CD8-positive, alpha-beta memory T cell (primary cell): Measurements from ENCODE around the gene NKD2. TPM values are rescaled to one million over a fixed set of nuclear protein-coding genes. Genes with fewer than 3 reads are reported as not detected.

ENCODE experiments used
- CTCF ChIA-PET: fragments of 350-600 bp; sonication (Branson Sonifier 250); formaldehyde crosslinking; loops from one replicate; lab custom pipeline; 2021; ENCODE audit warnings: antibody characterized with exemption; lab: Charles Lee
- POLR2A ChIA-PET: fragments of 350-600 bp; sonication (Branson Sonifier 250); formaldehyde crosslinking; loops from one replicate; lab custom pipeline; 2021; ENCODE audit warnings: antibody characterized with exemption; lab: Charles Lee
- DNase-seq, 5 donors: peaks; one replicate each; pipeline versions ENCODE4 v3.0.0 to v3.0.0-alpha.2; 2020 to 2022; ENCODE audit warnings: mixed read lengths in 1 of 5
- H3K27ac ChIP-seq: one replicate; pipeline ENCODE4 v1.7.0; 2013; ENCODE audit warnings: low read depth, mild to moderate bottlenecking, low read length, moderate library complexity
- H3K27me3 ChIP-seq: 2 replicates; pipeline ENCODE4 v1.7.0; 2013; ENCODE audit warnings: low read length, mild to moderate bottlenecking; ENCODE audit not compliant: insufficient read depth, poor library complexity, severe bottlenecking
- H3K36me3 ChIP-seq: 2 replicates; pipeline ENCODE4 v1.7.0; 2013; ENCODE audit warnings: mild to moderate bottlenecking, low read length, moderate library complexity; ENCODE audit not compliant: insufficient read depth
- H3K4me1 ChIP-seq: 2 replicates; pipeline ENCODE4 v1.7.0; 2013; ENCODE audit warnings: mild to moderate bottlenecking, low read length, moderate library complexity; ENCODE audit not compliant: insufficient read depth
- H3K4me3 ChIP-seq: 2 replicates; pipeline ENCODE4 v1.7.0; 2013; ENCODE audit warnings: mild to moderate bottlenecking, low read length
- H3K9me3 ChIP-seq: 2 replicates; pipeline ENCODE4 v1.7.0; 2013; ENCODE audit warnings: mild to moderate bottlenecking, low read length
- H3K27ac Mint-ChIP-seq, 8 donors: one replicate each; pipeline ENCODE4 v1.8.0; 2020 to 2021; ENCODE audit warnings: mixed read lengths in 8 of 8, mild to moderate bottlenecking in 6 of 8, inconsistent platforms in 3 of 8, moderate library complexity in 3 of 8
- H3K27me3 Mint-ChIP-seq, 2 donors: one replicate each; pipeline ENCODE4 v1.8.0; 2020 to 2021; ENCODE audit warnings: mixed read lengths in 2 of 2, mild to moderate bottlenecking in 1 of 2, moderate library complexity in 1 of 2
- H3K36me3 Mint-ChIP-seq, 3 donors: one replicate each; pipeline ENCODE4 v1.8.0; 2020 to 2021; ENCODE audit warnings: mixed read lengths in 3 of 3, inconsistent platforms in 1 of 3, mild to moderate bottlenecking in 1 of 3
- H3K4me1 Mint-ChIP-seq, 3 donors: one replicate each; pipeline ENCODE4 v1.8.0; 2020 to 2021; ENCODE audit warnings: mixed read lengths in 3 of 3, inconsistent platforms in 1 of 3, mild to moderate bottlenecking in 1 of 3
- H3K4me3 Mint-ChIP-seq, 7 donors: one replicate each; pipeline ENCODE4 v1.8.0; 2020 to 2021; ENCODE audit warnings: mixed read lengths in 7 of 7, mild to moderate bottlenecking in 6 of 7, moderate library complexity in 4 of 7, inconsistent platforms in 2 of 7
- H3K9me3 Mint-ChIP-seq, 5 donors: one replicate each; pipeline ENCODE4 v1.8.0; 2020 to 2022; ENCODE audit warnings: mixed read lengths in 5 of 5, mild to moderate bottlenecking in 3 of 5, moderate library complexity in 2 of 5, inconsistent platforms in 1 of 5
- polyA plus RNA-seq: library from polyadenylated mRNA; unstranded; fragments of 300-500 nt; fragmentation: Illumina TruSeq; gene quantifications from one replicate; pipeline ENCODE4 v1.2.3, GENCODE V29; 2021
- total RNA-seq, 2 experiments: library from RNA; stranded (reverse); gene quantifications; one replicate each; pipeline ENCODE4 v1.2.3, GENCODE V29; 2021

NKD2 gene
- total and polyA plus RNA-seq, 3 experiments from 2014 or later, result 0.20 to 0.48 TPM; not detected in 1

DNA sequence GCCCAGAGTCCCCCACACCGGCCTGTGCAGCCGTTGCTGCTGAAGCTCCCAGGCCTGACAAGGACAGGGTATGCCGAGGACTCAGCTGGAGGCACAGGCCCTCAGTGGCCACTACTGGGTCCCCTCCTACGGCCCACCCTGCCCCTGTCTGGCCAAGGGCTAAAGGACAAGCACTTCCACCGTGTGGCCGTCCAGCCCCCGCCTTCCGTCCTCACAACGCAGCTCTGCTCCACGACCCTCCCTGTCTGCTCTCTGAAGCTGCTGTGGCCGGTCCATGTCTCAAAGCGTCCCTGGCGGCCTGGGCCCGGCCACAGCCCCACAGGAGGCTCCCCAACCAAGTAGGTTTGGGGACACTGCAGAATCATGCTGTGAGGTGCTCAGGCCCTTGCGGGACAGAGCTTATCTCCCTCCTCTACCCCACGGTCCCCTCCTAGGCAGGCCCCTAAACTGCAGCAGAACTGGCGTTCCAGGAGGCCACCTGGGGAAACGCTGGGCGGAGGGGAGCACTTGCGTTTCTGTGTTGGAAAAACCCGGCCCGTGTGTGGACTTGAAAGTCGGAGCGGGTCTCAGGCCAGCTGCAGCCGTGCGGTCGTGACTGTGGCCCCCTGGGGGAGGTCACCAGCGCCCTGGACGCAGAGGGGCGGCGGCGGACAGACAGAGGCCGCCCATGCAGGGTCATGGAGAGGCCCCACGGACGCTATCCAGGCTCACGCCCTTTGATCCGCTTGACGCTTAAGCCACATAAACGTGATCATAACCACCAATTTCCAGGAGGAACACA, 45.6 kb downstream of the NKD2 start:
- H3K4me3 Mint-ChIP-seq, result no peak overlapping the region

GRCh38 chr5:1054799-1055775, 46.5 kb downstream of the NKD2 start:
- no peaks in the 10 kb centered on the region for H3K36me3 ChIP-seq
- Mint-ChIP-seq H3K27ac (no peak overlapping the region), H3K36me3 (peaks cover 0 to 14% (median 0%) of the 10 kb centered on the region in 3 donors), H3K4me1 (no peaks in the 10 kb centered on the region), H3K27me3 (no peaks in the 10 kb centered on the region), H3K4me3 (no peak overlapping the region), H3K9me3 (no peaks in the 10 kb centered on the region)
- POLR2A ChIA-PET, result no interaction called here
- H3K9me3 ChIP-seq, result no peaks in the 10 kb centered on the region
- no peaks in the 10 kb centered on the region for H3K27me3 ChIP-seq
- no peak for DNase-seq
- H3K4me1 ChIP-seq, result no peaks in the 10 kb centered on the region
- no peak overlapping the region for H3K27ac ChIP-seq
- CTCF ChIA-PET, result no interaction called here
- no peak overlapping the region for H3K4me3 ChIP-seq

More for the DNA sequence above, 45.6 kb downstream of the NKD2 start:
- no peak for DNase-seq
- Mint-ChIP-seq H3K27ac (peak overlapping the region in 2 of 8 donors; percentile 26 to 42), H3K4me1 (no peaks in the 10 kb centered on the region), H3K27me3 (no peaks in the 10 kb centered on the region), H3K9me3 (no peaks in the 10 kb centered on the region), H3K36me3 (peaks cover 0 to 14% (median 0%) of the 10 kb centered on the region in 3 donors)
- Histone ChIP-seq H3K36me3 (no peaks in the 10 kb centered on the region), H3K4me1 (no peaks in the 10 kb centered on the region), H3K27ac (no peak overlapping the region), H3K4me3 (no peak overlapping the region), H3K9me3 (no peaks in the 10 kb centered on the region), H3K27me3 (no peaks in the 10 kb centered on the region)
- ChIA-PET CTCF (interaction anchor here (0.9 kb wide), 1 partner anchor 94 kb away, joined by 3 read pairs; no protein-coding TSS in a partner anchor), POLR2A (no interaction called here)

- no peak overlapping the region for H3K4me3 Mint-ChIP-seq
- Histone ChIP-seq H3K27ac (no peak overlapping the region), H3K9me3 (no peaks in the 10 kb centered on the region), H3K36me3 (no peaks in the 10 kb centered on the region), H3K4me1 (no peaks in the 10 kb centered on the region), H3K27me3 (no peaks in the 10 kb centered on the region), H3K4me3 (no peak overlapping the region)
- ChIA-PET CTCF (no interaction called here), POLR2A (no interaction called here)
- no peaks in the 10 kb centered on the region for H3K4me1 Mint-ChIP-seq
- H3K36me3 Mint-ChIP-seq, result peaks cover 0 to 14% (median 0%) of the 10 kb centered on the region in 3 donors
- no peak for DNase-seq
- peak overlapping the region in 1 of 8 donors; percentile 29 for H3K27ac Mint-ChIP-seq
- no peaks in the 10 kb centered on the region for H3K9me3 Mint-ChIP-seq
- no peaks in the 10 kb centered on the region for H3K27me3 Mint-ChIP-seq
These were observed 47.5 kb downstream of the NKD2 start for GRCh38 chr5:1055896-1056610.

GRCh38 chr5:1056611-1057484, 48.2 kb downstream of the NKD2 start:
- Mint-ChIP-seq H3K27me3 (no peaks in the 10 kb centered on the region), H3K4me1 (no peaks in the 10 kb centered on the region), H3K36me3 (peaks cover 0 to 14% (median 0%) of the 10 kb centered on the region in 3 donors), H3K27ac (peak overlapping the region in 1 of 8 donors; percentile 29), H3K9me3 (no peaks in the 10 kb centered on the region), H3K4me3 (no peak overlapping the region)
- H3K4me3 ChIP-seq, result no peak overlapping the region
- H3K27ac ChIP-seq, result no peak overlapping the region
- no peaks in the 10 kb centered on the region for H3K4me1 ChIP-seq
- H3K27me3 ChIP-seq, result no peaks in the 10 kb centered on the region
- DNase-seq, result no peak
- H3K36me3 ChIP-seq, result no peaks in the 10 kb centered on the region
- ChIA-PET POLR2A (no interaction called here), CTCF (no interaction called here)
- H3K9me3 ChIP-seq, result no peaks in the 10 kb centered on the region

GRCh38 chr5:1057485-1058082, 49.0 kb downstream of the NKD2 start:
- no peak for DNase-seq
- H3K36me3 ChIP-seq, result no peaks in the 10 kb centered on the region
- no peaks in the 10 kb centered on the region for H3K4me1 ChIP-seq
- Mint-ChIP-seq H3K4me3 (no peak overlapping the region), H3K9me3 (no peaks in the 10 kb centered on the region), H3K27ac (no peak overlapping the region), H3K27me3 (no peaks in the 10 kb centered on the region), H3K4me1 (no peaks in the 10 kb centered on the region), H3K36me3 (peaks cover 0 to 12% (median 0%) of the 10 kb centered on the region in 3 donors)
- POLR2A ChIA-PET, result no interaction called here
- H3K9me3 ChIP-seq, result no peaks in the 10 kb centered on the region
- CTCF ChIA-PET, result no interaction called here
- H3K27me3 ChIP-seq, result no peaks in the 10 kb centered on the region
- no peak overlapping the region for H3K4me3 ChIP-seq
- no peak overlapping the region for H3K27ac ChIP-seq

- Histone ChIP-seq H3K27ac (no peak overlapping the region), H3K9me3 (no peaks in the 10 kb centered on the region), H3K27me3 (no peaks in the 10 kb centered on the region), H3K36me3 (no peaks in the 10 kb centered on the region), H3K4me3 (no peak overlapping the region), H3K4me1 (no peaks in the 10 kb centered on the region)
- Mint-ChIP-seq H3K27ac (peak overlapping the region in 1 of 8 donors; percentile 26), H3K9me3 (no peaks in the 10 kb centered on the region), H3K27me3 (no peaks in the 10 kb centered on the region), H3K36me3 (peaks cover 0 to 12% (median 0%) of the 10 kb centered on the region in 3 donors), H3K4me1 (no peaks in the 10 kb centered on the region), H3K4me3 (no peak overlapping the region)
- CTCF ChIA-PET, result no interaction called here
- no peak for DNase-seq
- POLR2A ChIA-PET, result no interaction called here
These were observed 49.7 kb downstream of the NKD2 start for GRCh38 chr5:1058083-1058945.
